HUES64 (cell line): ENCODE data around the gene ILF3. TPM values are rescaled to one million over a fixed set of nuclear protein-coding genes. Genes with fewer than 3 reads are reported as not detected.

Source experiments
- H3K27ac ChIP-seq: 2 replicates; pipeline ENCODE4 v1.7.0; 2013; ENCODE audit warnings: low read depth, low read length, inconsistent platforms
- H3K27me3 ChIP-seq: 2 replicates; pipeline ENCODE4 v1.6.1; 2013; ENCODE audit warnings: mild to moderate bottlenecking, low read length; ENCODE audit not compliant: insufficient read depth
- H3K36me3 ChIP-seq: 2 replicates; pipeline ENCODE4 v1.6.1; 2013; ENCODE audit warnings: mild to moderate bottlenecking, low read length; ENCODE audit not compliant: insufficient read depth
- H3K4me1 ChIP-seq: 2 replicates; pipeline ENCODE4 v1.6.1; 2013; ENCODE audit warnings: mild to moderate bottlenecking, low read length, moderate library complexity; ENCODE audit not compliant: insufficient read depth
- H3K4me3 ChIP-seq: 2 replicates; pipeline ENCODE4 v1.5.1; 2013; ENCODE audit warnings: mild to moderate bottlenecking, low read length, moderate library complexity
- H3K9ac ChIP-seq: 2 replicates; pipeline ENCODE4 v1.6.1; 2013; ENCODE audit warnings: mild to moderate bottlenecking, low read depth, low read length
- H3K9me3 ChIP-seq: 2 replicates; pipeline ENCODE4 v1.6.1; 2013; ENCODE audit warnings: low read depth, low read length; ENCODE audit not compliant: insufficient read depth
- WGBS: fragments of 150-250, 120-280 bp; methylation state at CpG from one replicate; pipeline ENCODE4 v1.1.7; 2013; ENCODE audit warnings: missing lambda C conversion rate; 5-methylcytosine and 5-hydroxymethylcytosine counted together
- polyA plus RNA-seq, 2 experiments: library from polyadenylated mRNA; stranded (reverse); fragments of 50-300 nt; gene quantifications; one replicate each; pipeline ENCODE4 v1.2.3, GENCODE V29; 2013

The ILF3 gene
- polyA plus RNA-seq (2013, experiment 1 of 2), result 346 TPM
- 330 TPM for polyA plus RNA-seq (2013, experiment 2 of 2)

- Histone ChIP-seq H3K4me1 (no peaks in the 10 kb centered on the region), H3K9me3 (no peaks in the 10 kb centered on the region), H3K27me3 (no peaks in the 10 kb centered on the region), H3K4me3 (peak within 1 kb of the TSS; percentile 84), H3K27ac (peak within 1 kb of the TSS; percentile 99), H3K9ac (peak within 1 kb of the TSS; percentile 100), H3K36me3 (peaks cover 42% of the 10 kb centered on the region)
- WGBS, result under 1% methylated on average over 88 of the region's 91 CpGs
Measured at GRCh38 chr19:10653732-10654609, at the start of gene ILF3. Gene ILF3, plus strand, starts transcription at chr19:10654346. Its CDS starts 16,260 bp downstream, at chr19:10670606.

GRCh38 chr19:10604460-10604980 lies 49.6 kb upstream of the ILF3 start:
- Histone ChIP-seq H3K27me3 (no peaks in the 10 kb centered on the region), H3K4me3 (no peak overlapping the region), H3K9ac (no peak overlapping the region), H3K4me1 (peaks cover 16% of the 10 kb centered on the region), H3K9me3 (no peaks in the 10 kb centered on the region), H3K36me3 (no peaks in the 10 kb centered on the region; the same call in 1 of the 2 replicates), H3K27ac (no peak overlapping the region; the same call in 1 of the 2 replicates)
- WGBS, result 87% methylated on average over 8 of the region's 9 CpGs

GRCh38 chr19:10611907-10612306 lies 42.2 kb upstream of the ILF3 start:
- no peak overlapping the region for H3K9ac ChIP-seq
- H3K4me1 ChIP-seq, result no peaks in the 10 kb centered on the region
- no peak overlapping the region for H3K27ac ChIP-seq
- no peaks in the 10 kb centered on the region for H3K36me3 ChIP-seq
- H3K27me3 ChIP-seq, result no peaks in the 10 kb centered on the region
- WGBS, result 97% methylated on average over 5 of the region's 5 CpGs
- no peaks in the 10 kb centered on the region for H3K9me3 ChIP-seq
- no peak overlapping the region for H3K4me3 ChIP-seq

DNA sequence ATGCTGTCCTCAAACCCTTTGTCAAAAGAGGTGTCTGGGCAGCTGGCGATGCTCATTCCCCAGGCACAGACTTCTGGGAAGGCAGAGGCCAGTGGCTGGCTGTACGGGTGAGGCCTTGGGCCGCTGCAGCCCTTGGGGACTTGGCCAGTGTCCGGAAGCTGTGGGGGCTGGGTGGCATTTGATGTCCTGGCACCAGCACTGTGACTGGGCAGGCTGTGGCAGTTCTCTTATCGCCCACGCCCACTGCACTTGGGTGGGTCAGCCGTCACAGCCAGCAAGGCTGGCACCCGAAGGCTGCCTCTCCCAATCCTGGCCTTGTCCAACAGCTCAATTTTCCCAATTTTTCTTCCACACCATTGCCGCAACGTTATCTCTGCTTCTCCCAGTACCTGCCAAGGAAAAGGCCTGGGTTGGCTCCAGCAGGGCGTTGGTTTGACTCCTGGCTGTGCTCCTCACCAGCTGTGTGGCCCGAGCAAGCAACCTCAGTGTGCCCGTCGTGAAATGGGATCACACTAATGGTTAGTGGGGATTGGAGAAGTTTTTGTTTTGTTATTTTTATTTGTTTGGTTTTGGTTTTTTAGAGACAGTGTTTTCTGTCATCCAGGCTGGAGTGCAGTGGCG lies 41.5 kb upstream of the ILF3 start:
- WGBS, result 97% methylated on average over 15 of the region's 15 CpGs
- no peak overlapping the region for H3K27ac ChIP-seq
- no peak overlapping the region for H3K9ac ChIP-seq
- H3K4me3 ChIP-seq, result no peak overlapping the region
- no peaks in the 10 kb centered on the region for H3K9me3 ChIP-seq
- H3K36me3 ChIP-seq, result no peaks in the 10 kb centered on the region
- H3K4me1 ChIP-seq, result no peaks in the 10 kb centered on the region
- H3K27me3 ChIP-seq, result no peaks in the 10 kb centered on the region

GRCh38 chr19:10615429-10616023 lies 38.6 kb upstream of the ILF3 start:
- H3K4me3 ChIP-seq, result no peak overlapping the region
- no peak overlapping the region for H3K9ac ChIP-seq
- no peaks in the 10 kb centered on the region for H3K9me3 ChIP-seq
- WGBS, result 97% methylated on average over 14 of the region's 14 CpGs
- no peaks in the 10 kb centered on the region for H3K27me3 ChIP-seq
- H3K36me3 ChIP-seq, result no peaks in the 10 kb centered on the region
- H3K4me1 ChIP-seq, result no peaks in the 10 kb centered on the region
- H3K27ac ChIP-seq, result no peak overlapping the region

- H3K27me3 ChIP-seq, result no peaks in the 10 kb centered on the region
- no peaks in the 10 kb centered on the region for H3K9me3 ChIP-seq
- H3K4me3 ChIP-seq, result no peak overlapping the region
- no peaks in the 10 kb centered on the region for H3K4me1 ChIP-seq
- H3K36me3 ChIP-seq, result no peaks in the 10 kb centered on the region
- no peak overlapping the region for H3K9ac ChIP-seq
- 97% methylated on average over 14 of the region's 15 CpGs for WGBS
- no peak overlapping the region for H3K27ac ChIP-seq
Measured at GRCh38 chr19:10617409-10618121, 36.6 kb upstream of the ILF3 start.

GRCh38 chr19:10618846-10619245 lies 35.3 kb upstream of the ILF3 start:
- H3K4me1 ChIP-seq, result no peaks in the 10 kb centered on the region
- no peaks in the 10 kb centered on the region for H3K36me3 ChIP-seq
- no peak overlapping the region for H3K9ac ChIP-seq
- no peaks in the 10 kb centered on the region for H3K27me3 ChIP-seq
- H3K4me3 ChIP-seq, result no peak overlapping the region
- H3K27ac ChIP-seq, result no peak overlapping the region
- no peaks in the 10 kb centered on the region for H3K9me3 ChIP-seq
- 93% methylated on average over 8 of the region's 8 CpGs for WGBS

GRCh38 chr19:10620786-10621185 lies 33.4 kb upstream of the ILF3 start:
- Histone ChIP-seq H3K27me3 (no peaks in the 10 kb centered on the region), H3K27ac (no peak overlapping the region), H3K9me3 (no peaks in the 10 kb centered on the region), H3K9ac (no peak overlapping the region), H3K4me1 (peaks cover 6% of the 10 kb centered on the region; the same call in 1 of the 2 replicates), H3K36me3 (no peaks in the 10 kb centered on the region), H3K4me3 (no peak overlapping the region)
- 95% methylated on average over 4 of the region's 4 CpGs for WGBS

DNA sequence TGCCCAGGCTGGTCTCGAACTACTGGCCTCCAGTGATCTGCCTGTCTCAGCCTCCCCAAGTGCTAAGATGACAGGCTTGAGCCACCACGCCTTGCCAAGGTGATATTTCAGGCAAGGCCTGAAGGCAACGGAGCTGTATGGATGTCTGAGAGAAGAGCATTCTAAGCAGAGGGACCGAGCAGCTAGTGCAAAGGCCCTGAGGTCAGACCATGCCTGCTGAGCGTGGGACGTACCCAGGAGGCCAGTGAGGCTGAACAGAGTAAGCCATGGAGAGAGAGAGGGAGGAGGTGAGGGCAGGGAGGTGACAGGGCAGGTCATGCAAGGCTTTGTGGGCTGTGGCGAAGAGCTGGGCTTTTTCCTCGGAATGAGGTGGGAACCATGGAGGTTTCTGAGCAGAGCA lies 32.2 kb upstream of the ILF3 start:
- no peaks in the 10 kb centered on the region for H3K36me3 ChIP-seq
- no peak overlapping the region for H3K4me3 ChIP-seq
- WGBS, result 92% methylated on average over 8 of the region's 8 CpGs
- no peak overlapping the region for H3K9ac ChIP-seq
- no peak overlapping the region for H3K27ac ChIP-seq
- peaks cover 9% of the 10 kb centered on the region; the same call in 1 of the 2 replicates for H3K4me1 ChIP-seq
- H3K27me3 ChIP-seq, result no peaks in the 10 kb centered on the region
- H3K9me3 ChIP-seq, result no peaks in the 10 kb centered on the region

- H3K36me3 ChIP-seq, result peaks cover 22% of the 10 kb centered on the region
- H3K4me1 ChIP-seq, result peaks cover 9% of the 10 kb centered on the region; the same call in 1 of the 2 replicates
- no peak overlapping the region for H3K27ac ChIP-seq
- H3K4me3 ChIP-seq, result peak overlapping the region; percentile 69; the same call in 1 of the 2 replicates
- peak overlapping the region; percentile 86 for H3K9ac ChIP-seq
- no peaks in the 10 kb centered on the region for H3K9me3 ChIP-seq
- no peaks in the 10 kb centered on the region for H3K27me3 ChIP-seq
- WGBS, result 90% methylated on average over 6 of the region's 6 CpGs
Measured at GRCh38 chr19:10624585-10624984, 29.6 kb upstream of the ILF3 start.
